Activated T-helper 17 cell treated with anti-CD3 and anti-CD28 coated beads, Interleukin-2, amount 50 U/mL, for 72 hours (primary cell): ENCODE measurements around the gene SEC62. TPM values are rescaled to one million over a fixed set of nuclear protein-coding genes. Genes with fewer than 3 reads are reported as not detected.

Experiments used
- ATAC-seq: fragments of 150-1000 bp; cut with Tn5 transposase; replicated peaks from 2 replicates; pipeline ENCODE4 v1.10.0; 2021; ENCODE audit warnings: mild to moderate bottlenecking, moderate library complexity
- H3K27ac Mint-ChIP-seq: one replicate; pipeline ENCODE4 v1.8.0; 2022; ENCODE audit warnings: mixed read lengths
- H3K27me3 Mint-ChIP-seq: one replicate; pipeline ENCODE4 v1.8.0; 2022; ENCODE audit warnings: mixed read lengths
- H3K36me3 Mint-ChIP-seq: one replicate; pipeline ENCODE4 v1.8.0; 2022; ENCODE audit warnings: low read depth, mild to moderate bottlenecking, mixed read lengths
- H3K4me1 Mint-ChIP-seq: one replicate; pipeline ENCODE4 v1.8.0; 2022; ENCODE audit warnings: mixed read lengths
- H3K4me3 Mint-ChIP-seq: one replicate; pipeline ENCODE4 v1.8.0; 2022; ENCODE audit warnings: mild to moderate bottlenecking, mixed read lengths
- H3K9me3 Mint-ChIP-seq: one replicate; pipeline ENCODE4 v1.8.0; 2022; ENCODE audit warnings: mixed read lengths
- total RNA-seq, 2 donors: library from RNA; stranded (reverse); gene quantifications; one replicate each; pipeline ENCODE4 v1.2.3, GENCODE V29; 2022

The SEC62 gene
- total RNA-seq, 2 donors from 2014 or later = 64.1 to 78.5 TPM

- Mint-ChIP-seq H3K36me3 (no peaks in the 10 kb centered on the region), H3K9me3 (no peaks in the 10 kb centered on the region)
Measured at GRCh38 chr3:169953462-169954141, 13.0 kb upstream of the SEC62 start.

GRCh38 chr3:169954142-169954756 is 12.4 kb upstream of the SEC62 start:
- Mint-ChIP-seq H3K4me3 (no peak overlapping the region), H3K4me1 (no peaks in the 10 kb centered on the region), H3K27ac (no peak overlapping the region), H3K9me3 (no peaks in the 10 kb centered on the region), H3K27me3 (peaks cover 23% of the 10 kb centered on the region), H3K36me3 (no peaks in the 10 kb centered on the region)
- peak; percentile 37 for ATAC-seq

More at GRCh38 chr3:169953462-169954141, 13.0 kb upstream of the SEC62 start:
- Mint-ChIP-seq H3K4me1 (no peaks in the 10 kb centered on the region), H3K4me3 (no peak overlapping the region), H3K27ac (no peak overlapping the region), H3K27me3 (peaks cover 23% of the 10 kb centered on the region)
- ATAC-seq = peak; percentile 7

- H3K27ac Mint-ChIP-seq = no peak overlapping the region
- H3K4me3 Mint-ChIP-seq = no peak overlapping the region
- H3K27me3 Mint-ChIP-seq = peaks cover 23% of the 10 kb centered on the region
- no peak for ATAC-seq
- no peaks in the 10 kb centered on the region for H3K4me1 Mint-ChIP-seq
- H3K36me3 Mint-ChIP-seq = no peaks in the 10 kb centered on the region
- no peaks in the 10 kb centered on the region for H3K9me3 Mint-ChIP-seq
Measured at GRCh38 chr3:169955406-169955805, 11.2 kb upstream of the SEC62 start.

GRCh38 chr3:169964176-169964575 is 2.4 kb upstream of the SEC62 start:
- H3K4me3 Mint-ChIP-seq = peak overlapping the region; percentile 95
- H3K36me3 Mint-ChIP-seq = peaks cover 24% of the 10 kb centered on the region
- ATAC-seq = no peak
- peaks cover 5% of the 10 kb centered on the region for H3K9me3 Mint-ChIP-seq
- H3K4me1 Mint-ChIP-seq = peaks cover 27% of the 10 kb centered on the region
- no peak overlapping the region for H3K27ac Mint-ChIP-seq
- H3K27me3 Mint-ChIP-seq = peaks cover 3% of the 10 kb centered on the region

GRCh38 chr3:169965562-169966427 is 812 bp upstream of the SEC62 start:
- Mint-ChIP-seq H3K27me3 (peaks cover 3% of the 10 kb centered on the region), H3K36me3 (peaks cover 39% of the 10 kb centered on the region), H3K4me1 (peaks cover 36% of the 10 kb centered on the region), H3K27ac (peak overlapping the region; percentile 98), H3K4me3 (peak overlapping the region; percentile 95), H3K9me3 (peaks cover 5% of the 10 kb centered on the region)
- peak; percentile 29 for ATAC-seq

- H3K9me3 Mint-ChIP-seq = no peaks in the 10 kb centered on the region
Measured at GRCh38 chr3:169966951-169967915, 626 bp downstream of the SEC62 start.

GRCh38 chr3:169968224-169968885 is 1.7 kb downstream of the SEC62 start:
- no peaks in the 10 kb centered on the region for H3K27me3 Mint-ChIP-seq
- H3K27ac Mint-ChIP-seq = peak overlapping the region; percentile 98

More at GRCh38 chr3:169966951-169967915, 626 bp downstream of the SEC62 start:
- peak overlapping the region; percentile 95 for H3K4me3 Mint-ChIP-seq
- H3K27me3 Mint-ChIP-seq = no peaks in the 10 kb centered on the region
- ATAC-seq = peak; percentile 69
- peaks cover 54% of the 10 kb centered on the region for H3K36me3 Mint-ChIP-seq
- peak overlapping the region; percentile 98 for H3K27ac Mint-ChIP-seq
- peaks cover 45% of the 10 kb centered on the region for H3K4me1 Mint-ChIP-seq

GRCh38 chr3:169969174-169970095 is 2.8 kb downstream of the SEC62 start:
- peak overlapping the region; percentile 95 for H3K4me3 Mint-ChIP-seq
- no peak for ATAC-seq

More at GRCh38 chr3:169968224-169968885, 1.7 kb downstream of the SEC62 start:
- peaks cover 63% of the 10 kb centered on the region for H3K36me3 Mint-ChIP-seq
- peak overlapping the region; percentile 95 for H3K4me3 Mint-ChIP-seq
- peaks cover 47% of the 10 kb centered on the region for H3K4me1 Mint-ChIP-seq
- no peaks in the 10 kb centered on the region for H3K9me3 Mint-ChIP-seq
- ATAC-seq = no peak

GRCh38 chr3:169970847-169971246 is 4.2 kb downstream of the SEC62 start:
- ATAC-seq = no peak
- no peaks in the 10 kb centered on the region for H3K9me3 Mint-ChIP-seq
- no peaks in the 10 kb centered on the region for H3K27me3 Mint-ChIP-seq
- H3K4me3 Mint-ChIP-seq = no peak overlapping the region
- H3K4me1 Mint-ChIP-seq = peaks cover 52% of the 10 kb centered on the region
- H3K27ac Mint-ChIP-seq = no peak overlapping the region
- peaks cover 88% of the 10 kb centered on the region for H3K36me3 Mint-ChIP-seq

More at GRCh38 chr3:169969174-169970095, 2.8 kb downstream of the SEC62 start:
- H3K27me3 Mint-ChIP-seq = no peaks in the 10 kb centered on the region
- H3K9me3 Mint-ChIP-seq = no peaks in the 10 kb centered on the region
- peaks cover 74% of the 10 kb centered on the region for H3K36me3 Mint-ChIP-seq
- H3K27ac Mint-ChIP-seq = peak overlapping the region; percentile 98
- H3K4me1 Mint-ChIP-seq = peaks cover 52% of the 10 kb centered on the region

- ATAC-seq = no peak
- peaks cover 92% of the 10 kb centered on the region for H3K36me3 Mint-ChIP-seq
- H3K9me3 Mint-ChIP-seq = no peaks in the 10 kb centered on the region
- no peak overlapping the region for H3K4me3 Mint-ChIP-seq
- peak overlapping the region; percentile 21 for H3K27ac Mint-ChIP-seq
- H3K4me1 Mint-ChIP-seq = peaks cover 47% of the 10 kb centered on the region
- H3K27me3 Mint-ChIP-seq = no peaks in the 10 kb centered on the region
Measured at GRCh38 chr3:169971522-169971921, 4.9 kb downstream of the SEC62 start.

- ATAC-seq = no peak
- H3K27me3 Mint-ChIP-seq = no peaks in the 10 kb centered on the region
- peaks cover 88% of the 10 kb centered on the region for H3K36me3 Mint-ChIP-seq
- H3K4me1 Mint-ChIP-seq = peaks cover 6% of the 10 kb centered on the region
- H3K4me3 Mint-ChIP-seq = no peak overlapping the region
- H3K9me3 Mint-ChIP-seq = no peaks in the 10 kb centered on the region
- H3K27ac Mint-ChIP-seq = peak overlapping the region; percentile 1
Measured at GRCh38 chr3:169980055-169980454, 13.4 kb downstream of the SEC62 start.

GRCh38 chr3:169984292-169984691 is 17.7 kb downstream of the SEC62 start:
- Mint-ChIP-seq H3K9me3 (no peaks in the 10 kb centered on the region), H3K4me3 (no peak overlapping the region), H3K36me3 (peaks cover 98% of the 10 kb centered on the region), H3K27ac (peak overlapping the region; percentile 67), H3K27me3 (no peaks in the 10 kb centered on the region), H3K4me1 (peaks cover 6% of the 10 kb centered on the region)
- ATAC-seq = no peak
